NCI-H82 (cell line): Measurements from ENCODE around the gene USH1C.

Experiments used
- DNase-seq: peaks from one replicate; lab custom pipeline; 2025; lab: John Stamatoyannopoulos, UW

USH1C gene

GRCh38 chr11:17547051-17547577, 2.9 kb upstream of the USH1C start, which contains the start of gene OTOG:
Gene OTOG (plus strand): TSS chr11:17547259. CDS start chr11:17547373, 114 bp downstream.
- peak; percentile 48 for DNase-seq

GRCh38 chr11:17546240-17546639, 2.0 kb upstream of the USH1C start:
- DNase-seq, result no peak

DNA sequence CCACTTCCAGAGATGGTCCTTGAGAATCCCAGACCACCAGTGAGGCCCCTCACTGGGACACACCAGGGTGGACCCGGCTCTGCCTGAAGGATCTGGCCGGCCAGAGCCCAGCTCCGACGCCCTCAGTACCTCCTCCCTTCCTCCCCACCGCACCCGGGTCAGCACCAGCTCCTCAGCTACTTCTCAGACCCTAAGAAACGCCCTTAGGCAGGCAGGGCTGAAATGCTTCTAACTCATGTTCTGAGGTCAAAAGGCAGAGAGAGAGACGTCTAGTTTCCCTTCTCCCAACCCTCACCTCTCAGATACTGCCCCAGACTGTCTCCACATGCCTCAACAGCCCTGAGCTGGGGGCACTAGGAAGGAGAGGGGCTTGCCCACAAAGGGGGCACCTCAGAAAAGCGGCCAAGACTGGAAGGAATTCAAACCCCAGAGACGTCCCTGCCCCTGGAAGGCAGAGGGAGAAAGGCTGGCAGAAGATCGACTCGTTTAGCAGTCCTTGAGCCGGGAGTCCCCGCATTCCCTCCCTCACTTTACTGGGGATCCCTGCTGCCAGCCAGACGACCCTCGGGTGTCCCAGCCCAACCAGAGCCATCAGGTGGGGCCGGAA, 539 bp downstream of the USH1C start:
- DNase-seq, result no peak

DNA sequence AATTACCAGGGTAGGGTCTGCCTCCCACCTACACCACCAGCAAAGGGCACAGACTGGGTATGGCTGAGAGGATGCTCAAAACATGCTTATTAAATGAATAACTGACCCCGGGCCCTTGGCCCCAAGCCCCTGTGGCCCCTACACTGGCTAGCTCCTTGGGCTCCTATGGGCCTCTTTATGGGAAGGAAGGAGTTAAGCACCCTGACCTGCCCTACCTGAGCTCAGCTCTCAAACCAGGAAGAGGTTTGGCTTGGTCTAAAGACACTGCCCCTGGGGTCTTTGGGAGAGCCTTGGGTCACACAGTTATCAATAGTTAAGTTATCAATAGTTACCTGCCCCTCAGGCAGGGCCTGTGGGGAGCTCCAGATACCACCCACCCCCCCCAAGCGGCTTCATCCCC, 1.2 kb downstream of the USH1C start:
- no peak for DNase-seq

- no peak for DNase-seq
Measured at GRCh38 chr11:17542249-17542648, 2.0 kb downstream of the USH1C start.

- DNase-seq, result no peak
Measured at GRCh38 chr11:17541330-17541885, 2.8 kb downstream of the USH1C start.

DNA sequence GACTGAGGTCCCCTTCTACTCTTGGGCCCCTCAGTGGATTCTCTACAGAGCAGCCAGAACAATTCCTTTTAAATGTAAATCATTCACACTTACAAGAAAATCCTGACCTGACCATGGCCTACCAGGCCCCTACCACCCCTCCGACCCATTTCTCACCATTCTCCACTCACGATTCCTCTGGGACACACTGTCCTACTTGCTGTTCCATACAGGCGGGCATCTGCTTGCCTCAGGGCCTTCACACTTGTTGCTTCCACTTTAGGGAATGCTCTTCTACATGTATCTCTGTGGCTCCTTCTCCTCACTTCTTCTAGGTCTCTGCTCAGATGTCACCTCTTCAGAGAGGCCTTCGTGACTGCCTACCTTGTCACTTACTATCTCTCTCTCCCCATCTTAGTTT, 3.4 kb downstream of the USH1C start:
- no peak for DNase-seq

DNA sequence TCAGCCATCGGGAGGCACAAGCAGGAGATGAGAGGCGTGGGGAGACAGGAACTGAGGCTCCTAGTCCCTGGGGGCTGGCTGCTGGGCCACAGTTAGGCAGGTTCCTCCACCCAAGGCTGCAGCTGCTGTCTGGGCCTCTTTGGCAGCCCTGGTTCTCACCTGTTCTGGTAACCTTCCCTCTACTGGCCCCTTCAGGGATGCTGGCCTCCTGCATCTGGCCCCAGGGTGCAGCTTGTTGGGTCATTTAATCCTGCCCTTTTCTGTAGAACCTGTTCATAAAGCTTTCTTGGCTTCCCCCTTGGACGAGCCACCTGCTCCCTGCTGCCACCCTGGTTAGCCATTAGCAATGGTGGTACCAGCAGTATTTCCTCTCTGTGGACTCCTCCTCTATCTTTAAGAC, 5.5 kb downstream of the USH1C start:
- no peak for DNase-seq

DNA sequence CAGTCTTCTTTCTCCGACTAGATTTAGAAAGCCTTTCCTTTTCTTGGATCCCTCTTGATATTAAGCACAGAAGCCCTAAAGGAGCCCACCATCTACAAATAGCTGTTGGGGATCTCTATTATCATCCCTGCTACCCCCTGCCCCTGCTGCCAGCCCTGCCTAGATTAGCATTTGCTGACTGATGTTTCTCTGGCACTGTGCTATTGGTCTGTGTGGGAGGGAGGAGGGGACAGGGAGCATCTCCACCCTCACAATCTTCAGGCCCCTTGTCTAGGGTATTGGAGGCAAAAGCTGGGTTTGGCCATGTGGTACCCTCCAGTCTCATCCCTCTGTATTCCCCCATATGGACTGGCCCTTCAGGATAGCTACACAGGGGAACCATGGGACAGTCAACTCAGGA, 6.2 kb downstream of the USH1C start:
- DNase-seq, result no peak

- DNase-seq, result no peak
Measured at GRCh38 chr11:17537261-17537660, 7.0 kb downstream of the USH1C start.

- no peak for DNase-seq
Measured at GRCh38 chr11:17535488-17535887, 8.7 kb downstream of the USH1C start.

- DNase-seq, result no peak
Measured at GRCh38 chr11:17533778-17534415, 10.3 kb downstream of the USH1C start.

- DNase-seq, result no peak
Measured at GRCh38 chr11:17533341-17533740, 10.9 kb downstream of the USH1C start.

GRCh38 chr11:17532784-17533183, 11.4 kb downstream of the USH1C start:
- DNase-seq, result no peak

DNA sequence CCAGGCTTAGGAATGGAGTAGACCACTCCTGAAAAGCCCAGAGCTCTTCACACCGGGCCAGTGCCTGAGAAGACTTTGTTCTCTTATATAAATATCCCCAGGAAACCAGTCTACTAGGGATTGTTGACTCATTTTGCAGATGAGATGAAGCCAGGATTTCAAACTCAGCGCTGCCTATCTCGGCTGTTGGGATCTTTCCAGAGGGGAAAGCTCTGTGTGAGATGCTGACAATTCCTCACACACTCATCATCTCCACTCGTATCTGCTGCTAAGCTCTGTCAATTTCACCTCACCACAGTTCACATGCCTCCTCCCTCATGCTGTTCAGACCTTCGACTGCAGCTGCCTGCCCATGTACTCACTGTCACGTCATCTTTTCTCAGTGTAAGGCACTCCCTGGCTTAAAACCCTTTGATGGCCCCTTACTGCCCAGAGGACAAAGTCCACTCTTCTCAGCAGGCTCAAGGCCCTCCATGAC, 12.5 kb downstream of the USH1C start:
- no peak for DNase-seq

DNA sequence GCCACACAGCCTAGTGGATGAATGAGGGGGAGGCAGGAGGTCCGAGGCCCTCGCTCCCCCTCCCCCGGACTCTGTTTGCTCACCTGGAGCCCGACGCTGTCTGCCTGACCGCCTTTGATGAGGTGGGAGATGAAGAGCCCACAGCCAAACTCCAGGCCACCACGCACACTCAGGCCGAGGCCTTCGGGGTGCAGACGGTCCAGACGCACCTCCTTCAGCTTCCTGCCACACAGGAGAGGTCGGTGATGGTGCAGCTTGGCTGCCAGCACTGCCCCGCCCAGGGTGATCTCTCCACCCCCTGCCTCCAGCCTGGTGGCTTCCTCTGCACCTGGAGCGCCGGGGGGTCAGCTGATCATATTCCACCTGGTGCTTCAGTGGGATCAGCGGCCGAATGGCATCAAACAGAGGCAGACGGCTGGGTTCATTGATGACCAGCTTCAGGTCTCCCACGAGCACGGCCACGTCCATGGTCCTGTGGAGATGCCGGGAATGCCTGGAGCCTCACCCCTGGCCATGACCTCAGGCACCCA, 13.1 kb downstream of the USH1C start:
- no peak for DNase-seq

- no peak for DNase-seq
Measured at GRCh38 chr11:17529844-17530185, 14.4 kb downstream of the USH1C start.

DNA sequence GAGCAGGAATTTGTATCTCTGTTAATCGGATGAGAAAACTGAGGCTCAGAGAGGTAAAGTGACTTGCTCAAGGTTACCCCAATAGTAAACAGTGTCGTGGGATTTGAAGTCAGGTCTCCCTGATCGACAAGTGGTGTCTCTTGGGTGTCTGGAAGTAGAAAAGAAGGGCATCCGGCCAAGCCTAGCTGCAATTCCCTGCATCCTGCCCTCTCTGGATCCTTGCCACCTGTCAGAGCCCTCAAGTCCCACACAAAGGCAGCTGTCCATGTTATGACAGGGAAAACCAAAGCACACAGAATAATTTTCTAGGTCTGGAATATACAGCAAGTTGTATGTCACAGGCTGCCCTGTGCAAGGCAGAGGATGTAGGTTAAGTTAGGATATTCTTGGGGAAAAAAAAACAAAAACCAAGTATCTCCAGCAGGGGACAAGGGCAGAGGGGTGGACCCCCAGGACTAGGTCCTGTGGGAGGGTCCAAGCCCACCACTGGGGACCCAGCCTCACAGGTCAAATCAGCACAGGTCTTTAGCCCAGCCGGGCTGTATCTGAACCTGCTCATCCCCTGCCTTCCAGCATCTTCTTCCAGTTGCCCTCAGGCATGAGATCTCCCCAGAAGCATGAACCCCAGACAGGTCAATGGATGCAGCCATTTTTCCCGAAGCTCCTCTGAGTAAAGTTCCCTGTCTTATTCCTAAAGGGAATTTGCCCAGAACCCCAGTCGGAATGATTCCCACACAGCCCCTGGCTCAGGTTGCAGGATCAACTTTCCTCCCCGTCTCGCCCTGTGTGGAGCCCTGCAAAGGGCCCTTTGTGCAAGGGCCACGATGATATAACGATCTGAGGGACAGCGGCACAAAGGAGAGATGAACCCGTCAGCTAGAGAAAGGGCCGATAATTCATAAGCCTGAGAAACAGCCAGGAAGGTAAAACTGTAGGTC, 15.0 kb downstream of the USH1C start:
- no peak for DNase-seq

DNA sequence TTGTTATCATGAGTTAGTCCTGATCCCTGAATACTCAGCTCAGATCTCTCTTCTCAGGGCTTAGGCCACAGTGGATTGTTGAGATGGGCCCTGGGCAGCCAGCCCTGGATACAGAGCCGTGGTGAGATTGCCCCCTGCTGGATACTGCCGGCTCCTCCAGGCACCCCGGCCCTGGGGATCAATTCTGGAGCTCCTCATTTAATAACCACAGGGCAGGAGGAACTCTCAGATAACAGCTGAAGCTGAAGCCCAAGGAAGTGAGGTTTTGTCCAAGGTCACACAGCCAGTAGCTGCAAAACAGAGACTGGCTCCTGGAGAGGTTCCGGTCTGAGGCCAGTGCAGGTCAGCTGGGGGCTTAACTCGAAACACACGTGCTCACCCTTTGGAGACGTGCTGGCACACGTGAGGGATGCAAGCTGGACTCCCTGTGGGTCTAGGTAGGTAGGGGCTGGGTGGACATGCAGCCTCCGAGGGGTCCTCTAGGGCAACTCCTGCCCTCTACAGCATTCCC, 16.0 kb downstream of the USH1C start:
- DNase-seq, result peak; percentile 84

- DNase-seq, result no peak
Measured at GRCh38 chr11:17527628-17527995, 16.6 kb downstream of the USH1C start.

GRCh38 chr11:17526931-17527627, 17.1 kb downstream of the USH1C start:
- DNase-seq, result no peak
